Measurements from ENCODE around the gene POLA1. TPM values are rescaled to one million over a fixed set of nuclear protein-coding genes. Genes with fewer than 3 reads are reported as not detected.
"Not testable (repeated sequence)": the region's sequence is repeated elsewhere in the genome, so short reads cannot be mapped to it uniquely, and the experiment has no call there.

The POLA1 gene
- total RNA-seq, 4 donors from 2014 or later, result 5.7 to 13.9 (median 9.9) TPM

DNA sequence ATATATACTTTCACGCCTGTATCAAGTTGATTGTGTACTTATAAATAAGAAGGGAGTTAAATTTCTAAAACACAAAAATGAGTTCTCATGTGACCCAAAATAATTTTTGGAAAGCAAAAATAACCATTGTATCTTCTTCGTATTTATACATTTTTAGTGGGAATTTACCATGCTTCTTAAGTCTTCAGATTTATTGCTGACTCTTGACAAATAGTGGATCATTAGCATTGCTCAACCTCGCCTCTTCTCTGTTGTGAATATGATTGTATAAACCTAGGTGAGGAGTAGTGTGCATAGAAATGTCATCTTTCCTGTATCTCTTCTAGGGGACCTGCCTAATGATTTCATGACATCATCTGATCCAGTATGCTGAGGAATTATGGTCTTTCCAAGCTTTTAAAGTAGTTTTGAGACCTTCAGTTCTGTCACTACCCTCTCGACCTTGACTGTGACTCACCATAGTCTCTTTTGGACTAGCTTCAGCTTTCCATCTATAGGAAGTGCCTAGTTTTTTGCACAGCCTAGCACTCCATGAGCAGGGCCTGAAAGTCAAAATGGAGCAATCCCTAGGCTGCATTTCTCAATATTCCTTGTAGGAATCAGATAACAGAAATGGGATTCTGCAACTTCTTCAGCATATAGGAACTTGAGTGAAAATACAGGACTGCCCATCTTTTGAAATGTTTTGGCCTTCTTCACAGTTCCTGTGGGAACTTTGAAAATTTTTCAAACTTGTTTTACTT is 164.5 kb downstream of the POLA1 start:
- TF ChIP-seq CTCF (IDR thresholded peaks at IDR 0.05), result no peak
- no peak for DNase-seq (ENCODE audit: low spot score)
- ATAC-seq (ENCODE audit: low FRiP score), result no peak

DNA sequence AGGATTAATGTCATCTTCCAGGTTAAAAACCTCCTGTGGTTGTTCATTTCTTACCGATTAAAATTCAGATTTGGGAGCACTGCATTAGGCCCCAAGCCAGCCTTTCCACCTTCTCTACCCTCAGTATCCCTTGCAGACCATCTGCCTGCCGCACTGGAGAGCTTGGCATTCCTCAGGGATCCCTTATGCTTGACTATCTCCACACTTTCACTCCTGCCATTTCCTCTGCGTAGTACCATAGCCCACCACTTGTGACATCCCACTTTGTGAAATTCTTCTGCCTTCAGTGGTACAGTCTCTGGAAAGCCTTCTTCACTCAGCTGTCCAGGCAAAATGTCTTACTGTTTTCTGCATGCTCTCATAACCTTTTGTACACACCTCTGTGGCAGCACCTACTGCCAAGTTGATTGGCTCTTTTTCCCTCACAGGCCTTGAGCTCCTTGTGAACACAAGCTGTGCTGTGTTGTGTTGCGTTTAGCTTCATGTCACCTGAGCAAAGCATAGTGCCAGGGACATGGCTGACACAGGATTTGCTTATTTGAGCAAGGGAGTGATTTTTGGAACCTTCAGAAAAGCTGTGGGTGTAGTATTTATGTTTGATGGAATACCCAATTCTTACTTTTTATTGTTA is 165.6 kb downstream of the POLA1 start:
- DNase-seq (ENCODE audit: low spot score), result no peak
- no peak for ATAC-seq (ENCODE audit: low FRiP score)
- no peak for TF ChIP-seq CTCF (IDR thresholded peaks at IDR 0.05)

DNA sequence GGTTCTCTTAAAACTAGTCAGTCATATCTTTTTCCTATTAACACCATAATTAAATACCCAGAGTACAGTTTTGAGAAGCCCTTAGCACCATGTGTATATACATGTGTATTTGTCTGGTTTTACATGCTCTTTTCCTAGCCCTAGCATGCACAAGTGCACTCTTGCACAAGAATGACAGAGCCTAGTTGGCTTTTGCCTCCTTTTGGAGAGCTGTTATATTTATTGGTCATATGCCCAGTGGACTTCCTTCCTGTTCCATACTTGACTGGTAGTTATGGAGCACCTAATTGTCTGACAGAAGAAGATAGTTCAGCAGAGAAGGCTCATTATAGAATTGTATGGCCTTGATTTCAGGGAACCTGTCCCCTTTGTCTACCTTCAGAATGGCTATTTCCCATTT is 166.4 kb downstream of the POLA1 start:
- no peak for ATAC-seq (ENCODE audit: low FRiP score)
- DNase-seq (ENCODE audit: low spot score), result no peak
- TF ChIP-seq CTCF (IDR thresholded peaks at IDR 0.05), result no peak

DNA sequence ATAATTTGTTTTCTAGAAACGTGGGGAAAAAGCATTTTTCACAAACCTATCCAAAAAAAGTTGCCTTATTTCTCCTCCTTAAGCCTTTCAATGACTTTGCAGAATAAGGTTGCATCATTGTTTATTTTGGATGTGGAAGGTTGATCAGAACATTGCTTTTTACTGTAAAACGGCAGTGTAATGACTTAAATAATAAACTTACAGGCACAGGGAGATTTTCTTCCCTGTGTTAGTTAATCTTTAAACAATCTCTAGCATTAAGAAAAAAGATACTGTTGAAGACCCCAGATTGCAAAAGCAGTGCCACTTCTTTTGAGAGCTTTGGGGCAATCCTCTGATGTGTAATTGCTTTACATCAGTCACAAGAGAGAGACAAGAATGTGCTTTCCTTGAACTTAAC is 168.6 kb downstream of the POLA1 start:
- ATAC-seq (ENCODE audit: low FRiP score) (no peak), DNase-seq (ENCODE audit: low spot score) (no peak)
- no peak for TF ChIP-seq CTCF (IDR thresholded peaks at IDR 0.05)

GRCh38 chrX:24863779-24864178 is 170.1 kb downstream of the POLA1 start:
- not testable (repeated sequence) for DNase-seq (ENCODE audit: low spot score); ATAC-seq (ENCODE audit: low FRiP score)

- ATAC-seq (ENCODE audit: low FRiP score), result no peak
- no peak for TF ChIP-seq CTCF (IDR thresholded peaks at IDR 0.05)
- DNase-seq (ENCODE audit: low spot score), result no peak
Measured at GRCh38 chrX:24870143-24870542, 176.4 kb downstream of the POLA1 start.

DNA sequence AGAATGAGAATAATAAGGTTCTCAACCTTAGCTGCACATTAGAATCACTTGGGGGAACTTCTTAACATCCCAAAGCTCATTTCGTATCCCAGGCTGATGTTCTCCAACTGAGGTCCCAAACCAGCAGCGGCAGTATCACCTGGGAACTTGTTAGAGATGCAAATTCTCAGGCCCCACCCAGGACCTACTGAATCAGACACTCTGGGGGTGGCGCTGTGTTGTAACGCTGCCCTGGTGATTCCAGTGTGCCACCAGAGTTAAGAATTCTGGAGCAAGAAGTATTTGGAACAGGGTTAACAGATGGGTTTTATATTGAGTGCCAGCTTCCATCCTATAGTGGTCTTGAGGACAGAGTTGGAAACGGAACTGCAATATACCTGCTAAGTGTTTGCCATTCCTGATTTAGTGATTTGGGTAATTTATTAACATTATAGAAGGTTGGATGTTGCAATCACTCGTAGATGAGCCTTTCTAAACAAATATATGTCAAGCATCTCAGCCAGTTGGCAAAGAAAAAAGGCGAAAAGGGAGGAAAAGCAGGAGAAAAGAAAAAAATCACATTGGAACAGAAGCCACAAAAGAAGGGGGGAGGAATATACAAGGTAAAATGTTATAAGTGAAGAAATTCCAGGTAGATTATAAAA is 181.0 kb downstream of the POLA1 start:
- no peak for TF ChIP-seq CTCF (IDR thresholded peaks at IDR 0.05)
- ATAC-seq (ENCODE audit: low FRiP score), result no peak
- no peak for DNase-seq (ENCODE audit: low spot score)
